Stimulated activated CD4-positive, alpha-beta T cell treated with anti-CD3 and anti-CD28 coated beads, Interleukin-2, amount 100 ng/mL, for 24 hours (primary cell): ENCODE results near the gene ZNF780A.
A peak's percentile ranks its signal among the peaks of the same experiment; 100 is the strongest.
"Not testable (repeated sequence)": the region's sequence is repeated elsewhere in the genome, so short reads cannot be mapped to it uniquely, and the experiment has no call there.

ENCODE experiments used
- DNase-seq, 2 donors: peaks; one replicate each; pipeline ENCODE4 v3.0.0-alpha.2; 2020

Gene ZNF780A

DNA sequence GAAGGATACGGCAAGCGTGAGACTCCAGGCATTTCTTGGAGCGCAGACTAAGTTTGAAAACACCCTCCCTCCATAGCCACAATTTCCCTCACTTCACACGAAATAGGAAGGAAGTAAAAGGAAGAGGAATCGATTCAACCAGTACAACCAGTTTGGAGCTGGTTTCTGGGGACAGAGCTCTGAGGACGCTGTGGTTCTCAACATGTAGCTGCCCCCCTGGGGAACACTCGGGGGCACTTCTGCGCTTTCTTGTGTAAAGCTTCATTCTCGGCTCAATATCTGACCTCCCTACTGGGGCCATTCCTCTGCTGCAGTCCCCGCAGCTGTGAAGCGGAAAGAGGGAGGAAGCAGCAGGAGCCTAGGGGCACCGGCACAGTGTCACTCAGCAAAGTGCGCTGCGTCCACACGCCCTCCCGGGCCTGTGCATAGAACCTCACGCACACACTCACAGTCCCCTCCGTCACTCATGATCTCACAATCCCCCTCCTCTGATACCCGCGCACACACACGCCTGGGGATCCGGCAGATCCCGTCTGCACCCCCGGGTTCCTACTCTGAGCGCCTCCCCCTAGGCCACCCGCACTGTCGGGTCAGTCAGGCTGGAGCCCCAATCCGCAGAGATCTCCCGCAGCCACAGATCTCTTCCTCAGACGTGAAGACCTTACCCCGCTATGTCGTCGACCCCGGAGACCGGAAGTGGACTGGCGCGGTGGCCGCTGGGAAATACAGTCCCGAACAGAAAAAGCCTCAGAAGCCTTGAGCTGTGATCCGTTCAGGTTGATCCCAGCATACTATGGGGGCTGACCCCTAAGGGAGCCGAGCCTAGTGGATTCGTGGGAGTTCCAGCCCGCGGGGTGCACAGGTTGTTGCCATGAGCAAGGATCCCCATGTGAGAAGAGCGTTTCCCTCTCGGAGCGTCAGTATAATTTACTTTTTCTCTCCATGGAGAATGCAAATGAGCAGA is at the start of gene ZNF780A:
Gene ZNF780A, minus strand, starts transcription at position 703 of the 964 bp plus-strand sequence. CDS start 6,190 bp downstream, outside the sequence.
- DNase-seq, result peak; percentile 80 to 83

DNA sequence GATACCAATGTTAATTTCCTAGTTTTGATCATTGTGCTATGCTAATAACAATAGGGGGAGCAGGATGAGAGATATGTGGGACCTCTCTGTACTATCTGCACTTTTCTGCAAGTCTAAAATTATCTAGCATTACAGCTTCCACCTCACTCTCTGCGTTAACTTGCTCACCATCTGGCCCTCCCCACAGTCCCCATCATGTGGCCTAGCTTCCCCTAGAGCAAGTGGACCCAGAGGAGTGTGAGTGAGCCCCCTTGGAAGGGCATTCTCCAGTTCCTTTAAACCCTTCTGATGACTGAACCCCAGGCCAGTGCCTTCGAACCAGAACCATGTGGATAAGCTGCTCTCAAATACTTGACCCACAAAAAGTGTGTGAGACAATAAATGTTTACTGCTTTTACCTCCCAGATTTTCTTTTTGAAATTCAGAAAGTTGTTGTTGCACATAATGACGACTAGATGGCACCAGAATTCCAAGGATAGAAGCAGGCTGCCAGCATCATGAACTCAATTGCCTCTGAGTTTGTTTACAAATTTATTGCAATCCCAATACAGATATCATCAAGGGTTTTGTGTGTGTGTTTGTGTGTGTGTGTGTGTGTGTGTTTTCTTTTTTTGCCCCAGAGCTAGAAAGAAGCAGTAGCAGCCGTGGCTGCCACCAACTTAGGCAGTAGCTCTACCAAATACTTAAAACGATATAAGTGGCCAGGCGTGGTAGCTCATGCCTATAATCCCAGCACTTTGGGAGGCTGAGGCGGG is 49.0 kb upstream of the ZNF780A start:
- no peak for DNase-seq

DNA sequence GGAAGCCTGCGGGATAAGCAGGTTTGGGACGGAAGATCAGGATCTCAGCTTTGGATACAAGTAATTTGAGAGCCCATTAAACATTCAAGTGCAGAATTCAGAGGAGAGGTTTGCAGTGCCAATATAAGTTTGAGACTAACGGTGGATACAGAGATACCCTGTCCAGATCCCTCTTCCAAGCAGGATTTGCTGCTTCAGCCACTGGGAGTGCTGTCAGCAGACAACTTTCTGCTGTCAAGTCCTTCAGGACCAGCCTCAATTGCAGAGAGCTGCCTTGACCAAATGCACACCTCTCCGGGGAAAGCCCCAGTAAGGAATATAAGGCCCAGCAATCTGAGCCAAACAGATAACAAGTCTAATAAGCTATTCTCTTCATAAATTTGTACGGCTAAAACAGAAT is 46.1 kb upstream of the ZNF780A start:
- no peak for DNase-seq

DNA sequence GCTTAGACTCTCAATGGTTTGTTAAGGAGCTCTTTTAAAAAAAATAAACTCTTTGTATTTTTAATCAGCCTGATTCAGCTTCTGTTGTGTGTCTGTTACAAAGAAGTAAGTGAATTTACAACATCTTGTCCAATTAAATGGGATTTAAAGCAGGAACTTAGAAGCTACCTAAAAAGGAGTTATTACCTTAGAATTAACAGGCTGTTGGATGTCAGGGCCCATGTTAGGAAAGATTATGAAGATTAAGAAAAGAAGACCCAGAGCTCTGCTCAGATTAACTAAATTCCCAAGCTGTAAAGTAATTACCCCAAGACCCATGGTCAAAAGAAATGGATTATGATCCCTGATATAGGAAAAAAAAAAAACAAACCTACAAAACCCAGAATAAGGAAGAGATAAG is 44.1 kb upstream of the ZNF780A start:
- DNase-seq, result no peak

DNA sequence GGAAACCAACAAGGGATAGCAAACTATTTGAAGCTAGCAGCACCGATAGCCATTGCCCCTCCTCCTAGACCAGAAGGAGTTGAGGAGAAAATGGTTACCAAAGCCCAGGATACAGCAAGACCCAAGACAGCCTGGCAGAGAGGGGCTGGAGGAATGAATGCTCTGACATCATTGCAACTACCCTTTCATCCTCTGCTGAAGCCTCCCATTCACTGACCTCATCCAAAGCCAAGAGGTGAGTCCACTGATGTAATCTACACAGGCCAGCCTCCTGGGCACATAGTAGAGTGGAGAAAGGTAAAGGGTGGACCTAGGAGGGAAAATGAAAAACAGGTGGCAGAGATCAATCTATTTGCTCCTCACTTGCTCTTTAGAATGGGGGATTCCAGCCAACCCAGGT is 42.7 kb upstream of the ZNF780A start:
- no peak for DNase-seq

DNA sequence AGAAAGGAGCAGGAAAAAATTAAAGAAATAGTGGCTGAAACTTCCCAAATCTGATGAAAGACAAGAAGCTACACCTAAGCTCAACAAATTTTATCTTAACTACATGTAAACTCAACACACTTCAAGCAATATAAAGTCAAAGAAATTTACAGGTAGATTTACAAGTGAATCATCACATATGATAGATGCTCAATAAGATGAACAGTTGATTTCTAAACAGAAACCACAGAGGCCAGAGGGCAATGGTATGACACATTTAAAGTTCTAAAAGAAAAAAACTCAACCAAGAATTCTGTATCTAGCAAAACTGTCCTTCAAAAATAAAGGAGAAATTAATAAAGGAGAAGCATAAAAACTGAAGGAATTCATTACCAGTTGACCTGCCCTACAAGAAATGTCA is 39.3 kb upstream of the ZNF780A start:
- no peak for DNase-seq

DNA sequence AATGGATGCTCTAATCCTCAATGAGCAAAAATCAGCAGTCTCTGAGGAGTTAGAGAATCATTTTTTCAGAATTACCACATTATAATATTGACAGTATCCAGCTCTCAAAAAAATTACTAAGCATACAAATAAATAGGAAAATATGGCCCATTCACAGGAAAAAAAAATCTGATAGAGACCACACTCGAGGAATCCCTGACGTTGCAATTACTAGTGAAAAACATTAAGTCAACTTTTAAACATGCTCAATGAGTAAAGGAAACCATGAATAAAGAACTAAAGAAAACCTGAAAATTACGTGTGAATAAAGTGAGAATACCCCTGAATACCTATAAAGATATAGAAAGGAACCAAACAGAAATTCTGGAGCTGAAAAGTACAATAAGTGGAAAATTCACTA is 38.7 kb upstream of the ZNF780A start:
- no peak for DNase-seq

DNA sequence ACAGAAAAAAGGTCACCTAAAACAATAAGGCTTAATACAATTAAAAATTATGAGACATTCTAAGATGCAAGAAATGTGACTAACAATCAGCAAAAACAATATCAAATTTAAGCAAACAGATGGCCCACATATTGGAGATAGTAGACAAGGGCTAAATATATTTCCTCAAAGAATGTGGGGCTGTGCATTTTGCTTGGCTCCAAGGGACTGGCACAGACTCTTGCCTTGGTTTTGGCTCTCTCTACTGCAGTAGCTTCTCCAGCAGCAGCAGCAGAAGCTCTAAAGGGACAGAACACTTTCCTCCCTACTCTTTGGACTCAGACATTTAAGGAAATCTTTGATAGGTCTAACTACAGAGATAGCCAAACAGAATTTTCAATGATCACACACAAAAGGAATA is 38.2 kb upstream of the ZNF780A start:
- DNase-seq, result no peak

DNA sequence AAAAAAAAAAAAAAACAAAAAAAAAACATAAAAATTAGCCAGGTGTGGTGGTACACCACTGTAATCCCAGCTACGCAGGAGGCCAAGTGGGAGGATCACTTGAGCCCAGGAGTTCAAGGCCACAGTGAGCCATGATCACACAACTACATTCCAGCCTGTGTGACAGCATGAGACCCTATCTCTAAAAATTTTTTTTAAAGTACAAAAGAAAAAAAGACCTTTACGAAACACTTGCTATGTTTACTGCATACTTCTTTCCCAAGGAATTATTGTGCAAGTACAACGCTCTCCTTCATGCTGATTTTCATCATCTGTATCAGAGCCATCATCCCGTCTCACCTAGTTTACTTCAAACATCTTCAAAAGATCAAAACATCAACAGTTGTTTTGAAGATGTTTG is 28.6 kb upstream of the ZNF780A start:
- DNase-seq, result no peak

DNA sequence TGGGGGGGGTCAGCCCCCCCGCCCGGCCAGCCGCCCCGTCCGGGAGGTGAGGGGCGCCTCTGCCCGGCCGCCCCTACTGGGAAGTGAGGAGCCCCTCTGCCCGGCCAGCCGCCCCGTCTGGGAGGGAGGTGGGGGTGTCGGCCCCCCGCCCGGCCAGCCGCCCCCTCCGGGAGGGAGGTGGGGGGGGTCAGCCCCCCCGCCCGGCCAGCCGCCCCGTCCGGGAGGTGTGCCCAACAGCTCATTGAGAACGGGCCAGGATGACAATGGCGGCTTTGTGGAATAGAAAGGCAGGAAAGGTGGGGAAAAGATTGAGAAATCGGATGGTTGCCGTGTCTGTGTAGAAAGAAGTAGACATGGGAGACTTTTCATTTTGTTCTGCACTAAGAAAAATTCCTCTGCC is 27.9 kb upstream of the ZNF780A start:
- not testable (repeated sequence) for DNase-seq

DNA sequence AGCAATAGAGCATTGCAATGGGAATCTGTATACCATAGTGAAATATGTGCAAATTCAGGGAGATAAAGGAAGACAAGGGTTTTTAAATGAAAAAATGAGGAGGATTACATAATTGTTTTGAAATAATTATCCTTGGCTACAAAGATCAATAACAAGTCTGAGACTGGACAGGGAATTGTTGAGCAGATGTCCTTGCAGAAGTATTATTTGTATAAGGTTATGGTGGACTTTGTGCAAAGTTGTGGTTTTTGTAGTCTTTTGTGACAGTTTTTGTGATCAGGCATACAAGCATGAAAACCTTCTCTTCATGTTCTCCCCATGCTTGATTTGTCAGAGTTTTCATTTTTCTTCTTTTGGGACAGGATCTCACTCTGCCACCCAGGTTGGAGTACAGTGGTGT is 25.3 kb upstream of the ZNF780A start:
- no peak for DNase-seq

DNA sequence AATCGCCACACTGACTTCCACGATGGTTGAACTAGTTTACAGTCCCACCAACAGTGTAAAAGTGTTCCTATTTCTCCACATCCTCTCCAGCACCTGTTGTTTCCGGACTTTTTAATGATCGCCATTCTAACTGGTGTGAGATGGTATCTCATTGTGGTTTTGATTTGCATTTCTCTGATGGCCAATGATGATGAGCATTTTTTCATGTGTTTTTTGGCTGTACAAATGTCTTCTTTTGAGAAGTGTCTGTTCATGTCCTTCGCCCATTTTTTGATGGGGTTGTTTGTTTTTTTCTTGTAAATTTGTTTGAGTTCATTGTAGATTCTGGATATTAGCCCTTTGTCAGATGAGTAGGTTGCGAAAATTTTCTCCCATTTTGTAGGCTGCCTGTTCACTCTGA is 23.4 kb upstream of the ZNF780A start:
- not testable (repeated sequence) for DNase-seq

DNA sequence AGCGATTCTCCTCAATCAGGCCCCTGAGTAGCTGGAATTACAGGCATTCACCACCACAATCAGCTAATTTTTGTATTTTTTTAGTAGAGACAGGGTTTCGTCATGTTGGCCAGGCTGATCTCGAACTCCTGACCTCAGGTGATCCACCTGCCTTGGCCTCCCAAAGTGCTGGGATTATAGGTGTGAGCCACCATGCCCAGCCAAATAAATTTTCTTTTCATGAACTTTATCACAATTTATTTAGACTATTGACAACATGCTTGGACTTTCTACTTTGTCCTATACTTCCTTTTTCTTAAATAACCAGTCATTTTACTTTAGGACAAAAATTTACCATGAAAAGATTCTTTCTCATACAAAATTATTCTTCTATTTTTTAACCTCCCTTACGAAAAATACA is 21.5 kb upstream of the ZNF780A start:
- not testable (repeated sequence) for DNase-seq

DNA sequence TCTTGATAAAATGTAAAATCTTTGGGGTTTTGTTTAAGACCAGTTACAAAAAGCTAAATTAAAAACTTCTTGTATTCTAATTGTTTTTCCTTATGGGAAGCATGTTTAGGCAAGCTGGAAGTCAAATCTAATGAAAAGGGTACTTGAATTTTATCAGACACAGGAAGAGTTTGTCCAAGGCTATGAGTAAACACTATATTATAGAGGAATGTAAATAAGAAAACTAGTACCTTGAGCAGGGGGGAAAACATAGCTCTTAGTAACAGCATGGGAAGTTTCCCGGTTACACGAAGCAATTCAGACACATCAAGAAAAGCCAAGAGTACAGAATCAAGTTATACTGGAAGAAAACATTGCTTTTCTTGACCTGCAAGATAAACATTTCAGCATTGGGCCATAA is 19.8 kb upstream of the ZNF780A start:
- no peak for DNase-seq

DNA sequence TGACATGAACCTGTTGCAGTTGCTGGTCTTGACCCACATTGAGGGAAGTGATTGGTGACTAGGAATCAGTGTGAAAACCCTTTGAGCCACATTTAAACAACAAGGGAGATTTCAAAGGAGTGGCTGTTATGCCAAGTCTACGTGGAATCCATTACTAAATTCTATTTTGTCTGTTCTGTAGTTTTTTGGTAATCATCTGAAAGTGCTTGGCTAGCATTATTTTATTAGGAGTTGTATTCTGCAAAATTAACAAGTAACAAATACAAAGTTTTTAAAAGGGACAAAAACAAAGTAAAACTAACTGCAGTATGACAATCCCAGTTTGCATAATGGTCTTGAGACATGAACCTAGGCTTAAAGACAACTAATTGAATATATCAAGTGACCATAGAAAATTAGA is 14.0 kb upstream of the ZNF780A start:
- no peak for DNase-seq

DNA sequence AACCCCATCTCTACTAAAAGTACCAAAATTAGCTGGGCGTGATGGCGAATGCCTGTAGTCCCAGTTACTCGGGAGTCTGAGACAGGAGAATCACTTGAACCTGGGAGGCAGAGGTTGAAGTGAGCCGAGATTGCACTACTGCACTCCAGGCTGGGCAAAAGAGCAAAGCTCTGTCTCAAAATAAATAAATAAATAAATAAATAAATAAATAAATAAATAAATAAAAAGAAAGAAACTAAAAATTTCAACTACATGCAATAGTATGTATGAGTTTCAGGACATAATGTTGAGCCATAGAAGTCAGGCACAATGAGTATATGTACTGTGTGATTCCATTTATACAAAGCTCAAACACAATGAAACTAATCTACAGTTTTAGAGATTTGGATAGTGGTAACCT is 12.9 kb upstream of the ZNF780A start:
- DNase-seq, result no peak

DNA sequence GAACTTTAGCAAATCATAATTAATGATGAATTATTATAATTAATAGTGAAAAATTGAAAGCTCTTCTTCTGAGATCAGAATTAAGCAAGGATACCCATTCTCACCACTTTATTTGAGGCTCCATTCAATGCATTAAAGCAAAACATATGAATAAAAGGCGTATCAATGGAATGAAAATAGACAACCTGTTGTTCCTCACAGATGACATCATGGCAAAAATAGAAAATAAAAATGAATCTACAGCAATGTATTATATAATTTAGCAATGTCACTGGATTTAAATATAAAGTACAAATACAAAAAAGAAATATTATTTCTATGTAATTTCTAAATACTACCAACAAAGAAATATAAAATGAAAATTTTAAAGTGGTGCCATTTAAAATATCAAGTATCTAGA is 11.1 kb upstream of the ZNF780A start:
- DNase-seq, result no peak

DNA sequence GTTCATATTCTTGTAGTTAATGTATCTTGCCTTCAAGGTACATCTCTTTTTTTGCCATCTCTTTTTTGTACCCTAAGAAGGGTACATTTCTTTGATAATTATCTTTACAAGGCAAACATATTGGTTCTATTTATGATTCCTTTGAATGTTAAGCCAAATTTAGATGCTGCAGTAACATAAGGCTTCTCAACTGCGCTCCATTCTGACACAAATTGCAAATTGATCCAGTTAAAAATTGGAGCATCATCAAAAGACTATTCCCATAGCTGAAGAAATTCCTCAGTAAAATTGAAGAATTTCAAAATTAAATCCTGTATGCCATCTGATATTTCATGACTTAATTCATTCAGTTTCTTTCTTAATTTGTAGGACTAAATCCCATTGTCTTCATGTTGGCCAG is 2.7 kb upstream of the ZNF780A start:
- DNase-seq, result no peak

DNA sequence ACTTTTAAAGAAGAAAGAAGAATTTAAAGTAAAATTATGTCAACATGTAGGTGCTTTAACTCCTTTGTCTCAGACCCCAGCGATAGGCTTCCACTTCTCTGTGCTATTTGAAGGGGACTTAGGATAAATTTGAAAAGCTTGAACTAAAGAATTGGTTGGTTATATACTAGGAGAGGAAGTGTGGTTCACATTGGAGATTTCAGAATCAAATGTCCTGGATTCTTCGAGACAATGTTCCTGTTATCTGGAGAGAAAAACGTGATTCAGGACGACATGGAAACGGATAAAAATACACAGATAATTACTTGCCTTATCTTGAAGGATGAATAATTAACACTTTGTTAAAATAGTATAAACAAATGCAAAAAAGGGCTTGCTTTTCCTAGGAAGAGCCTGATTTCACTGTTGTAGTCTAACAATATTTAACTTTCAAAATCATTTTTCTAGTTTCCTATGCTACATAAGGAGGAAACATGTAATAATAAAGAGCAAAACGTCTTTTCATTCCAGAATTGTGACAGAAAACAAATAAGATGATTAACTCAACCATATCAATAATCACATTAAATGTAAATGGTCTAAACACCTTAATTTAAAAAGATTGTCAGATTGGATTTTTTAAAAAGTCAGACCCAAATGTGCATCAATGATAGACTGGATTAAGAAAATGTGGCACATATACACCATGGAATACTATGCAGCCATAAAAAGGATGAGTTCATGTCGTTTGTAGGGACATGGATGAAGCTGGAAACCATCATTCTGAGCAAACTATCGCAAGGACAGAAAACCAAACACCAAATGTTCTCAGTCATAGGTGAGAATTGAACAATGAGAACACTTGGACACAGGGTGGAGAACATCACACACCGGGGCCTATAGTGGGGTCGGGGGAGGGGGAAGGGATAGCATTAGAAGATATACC is 724 bp upstream of the ZNF780A start:
- DNase-seq, result no peak

DNA sequence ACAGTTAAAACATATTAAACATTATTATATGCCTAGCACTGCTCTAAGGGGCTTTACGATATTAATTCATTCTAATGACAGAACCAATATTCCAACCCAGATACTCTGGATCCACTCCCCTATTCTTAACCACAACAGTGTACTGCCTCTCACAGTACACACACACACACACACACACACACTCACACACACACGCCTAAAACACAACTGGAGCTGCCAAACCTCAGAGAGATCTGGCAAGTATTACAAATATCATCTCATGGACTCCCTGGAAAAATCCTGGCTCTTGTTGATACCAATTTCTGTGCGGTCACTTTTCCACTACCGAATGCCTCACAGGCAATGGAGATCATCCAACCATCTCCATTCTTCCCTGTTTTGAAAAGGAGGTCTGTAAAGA is 1.3 kb downstream of the ZNF780A start:
- DNase-seq, result no peak

DNA sequence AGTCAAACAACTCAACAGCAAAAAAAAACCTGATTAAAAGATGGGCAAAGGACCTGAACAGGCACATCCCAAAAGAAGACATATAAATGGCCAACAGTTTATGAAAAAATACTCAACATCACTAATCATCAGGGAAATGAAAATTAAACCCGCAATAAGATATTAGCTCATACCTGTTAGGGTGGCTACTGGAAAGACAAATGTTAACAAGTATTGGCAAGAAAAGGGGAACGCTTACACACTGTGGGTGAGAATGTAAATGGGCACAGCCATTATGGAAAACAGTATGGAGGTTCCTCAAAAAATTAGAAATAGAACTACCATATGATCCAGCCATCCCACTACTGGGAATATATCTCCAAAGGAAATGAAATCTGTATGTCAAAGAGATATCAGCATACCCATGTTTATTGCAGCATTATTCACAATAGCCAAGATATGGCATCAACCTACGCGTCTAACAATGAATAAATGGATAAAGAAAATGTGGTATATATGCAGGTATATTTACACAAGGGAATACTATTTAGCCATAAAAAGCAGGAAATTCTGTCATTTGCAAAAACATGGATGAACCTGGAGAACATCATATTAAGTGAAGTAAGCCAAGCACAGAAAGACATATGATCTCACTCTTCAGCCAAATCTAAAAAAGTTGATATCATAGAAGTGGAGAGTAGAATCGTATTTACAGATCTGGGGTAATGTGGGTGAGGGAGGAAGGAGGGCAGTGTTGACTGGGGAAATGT is 2.3 kb downstream of the ZNF780A start:
- DNase-seq, result no peak

DNA sequence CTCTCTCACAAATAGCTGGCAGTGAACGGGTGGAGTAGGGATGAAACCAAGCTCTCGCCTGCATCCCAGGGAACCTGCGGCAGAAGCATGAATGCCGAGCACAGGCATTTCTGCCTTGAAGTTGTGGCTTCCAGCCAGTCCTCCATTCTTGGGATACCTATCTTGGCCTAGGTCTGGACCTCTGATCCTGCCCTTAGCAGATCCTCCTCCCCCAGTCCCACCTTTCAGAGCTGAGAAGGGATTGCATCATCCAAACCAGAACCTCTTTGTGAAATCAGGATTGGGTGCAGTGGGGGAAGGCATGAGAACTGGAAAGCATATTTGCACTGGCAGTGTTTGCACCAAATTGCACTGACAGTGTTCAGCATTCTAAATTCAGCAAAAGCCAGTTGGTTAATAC is 5.8 kb downstream of the ZNF780A start:
- no peak for DNase-seq
